Muscle layer of colon (tissue), 2 donors: ENCODE measurements around the gene IGF2.

ENCODE experiments used
- H3K27ac ChIP-seq: one replicate; pipeline ENCODE4 v1.7.0; 2013; ENCODE audit warnings: low read depth, mild to moderate bottlenecking, low read length, moderate library complexity
- H3K27me3 ChIP-seq, 2 donors: one replicate each; pipeline ENCODE4 v1.7.0; 2013; ENCODE audit warnings: low read length in 2 of 2, mild to moderate bottlenecking in 2 of 2; ENCODE audit not compliant: insufficient read depth in 2 of 2, control insufficient read depth in 1 of 2
- H3K36me3 ChIP-seq: one replicate; pipeline ENCODE4 v1.7.0; 2013; ENCODE audit warnings: mild to moderate bottlenecking, low read length; ENCODE audit not compliant: insufficient read depth
- H3K4me1 ChIP-seq: one replicate; pipeline ENCODE4 v1.7.0; 2013; ENCODE audit warnings: mild to moderate bottlenecking, low read length; ENCODE audit not compliant: insufficient read depth
- H3K4me3 ChIP-seq, 2 donors: one replicate each; pipeline ENCODE4 v1.7.0; 2013; ENCODE audit warnings: low read length in 2 of 2, low read depth in 1 of 2, mild to moderate bottlenecking in 1 of 2, moderate library complexity in 1 of 2
- H3K9ac ChIP-seq: one replicate; pipeline ENCODE4 v1.7.0; 2013; ENCODE audit warnings: low read length
- H3K9me3 ChIP-seq: one replicate; pipeline ENCODE4 v1.7.0; 2013; ENCODE audit warnings: mild to moderate bottlenecking, low read length
- donor health status: abdominal sarcoma.
- donor health status: Adenocarcinoma of cecum.

The IGF2 gene

GRCh38 chr11:2149460-2149859 lies 10.3 kb upstream of the IGF2 start:
- peaks cover 6% of the 10 kb centered on the region for H3K4me1 ChIP-seq
- H3K27me3 ChIP-seq, result peaks cover 34 to 54% of the 10 kb centered on the region in 2 donors
- no peaks in the 10 kb centered on the region for H3K36me3 ChIP-seq

DNA sequence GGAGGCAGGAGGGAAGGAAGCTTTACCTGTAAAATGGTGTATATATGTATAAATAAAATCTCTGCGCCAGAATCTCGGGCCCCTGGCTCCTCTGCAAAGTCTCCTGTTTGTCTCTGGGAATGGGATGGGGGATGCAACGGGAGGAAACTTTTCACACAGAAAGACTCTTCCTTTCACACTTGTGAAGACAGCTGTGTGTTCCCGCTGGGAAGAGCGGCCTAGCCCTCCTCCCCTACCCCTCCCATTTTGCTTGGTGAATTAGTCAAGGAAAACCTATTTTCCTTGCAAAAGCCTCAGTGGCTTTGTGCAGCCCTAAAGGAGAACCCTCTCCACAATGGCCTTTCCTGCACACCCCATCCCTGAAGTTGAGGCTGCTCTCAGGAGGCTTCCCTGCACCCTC lies 9.4 kb upstream of the IGF2 start:
- Histone ChIP-seq H3K4me1 (peaks cover 6% of the 10 kb centered on the region), H3K4me3 (no peak overlapping the region)

More at GRCh38 chr11:2149460-2149859, 10.3 kb upstream of the IGF2 start:
- Histone ChIP-seq H3K9me3 (no peaks in the 10 kb centered on the region), H3K4me3 (no peak overlapping the region), H3K9ac (no peak overlapping the region), H3K27ac (no peak overlapping the region)

GRCh38 chr11:2147391-2147790 lies 8.2 kb upstream of the IGF2 start:
- Histone ChIP-seq H3K27me3 (peaks cover 45 to 73% of the 10 kb centered on the region in 2 donors), H3K9me3 (no peaks in the 10 kb centered on the region), H3K4me1 (peaks cover 6% of the 10 kb centered on the region), H3K4me3 (no peak overlapping the region), H3K27ac (no peak overlapping the region), H3K36me3 (no peaks in the 10 kb centered on the region), H3K9ac (no peak overlapping the region)

More for the DNA sequence above, 9.4 kb upstream of the IGF2 start:
- Histone ChIP-seq H3K27me3 (peaks cover 36 to 63% of the 10 kb centered on the region in 2 donors), H3K9me3 (no peaks in the 10 kb centered on the region), H3K27ac (no peak overlapping the region), H3K36me3 (no peaks in the 10 kb centered on the region), H3K9ac (no peak overlapping the region)

DNA sequence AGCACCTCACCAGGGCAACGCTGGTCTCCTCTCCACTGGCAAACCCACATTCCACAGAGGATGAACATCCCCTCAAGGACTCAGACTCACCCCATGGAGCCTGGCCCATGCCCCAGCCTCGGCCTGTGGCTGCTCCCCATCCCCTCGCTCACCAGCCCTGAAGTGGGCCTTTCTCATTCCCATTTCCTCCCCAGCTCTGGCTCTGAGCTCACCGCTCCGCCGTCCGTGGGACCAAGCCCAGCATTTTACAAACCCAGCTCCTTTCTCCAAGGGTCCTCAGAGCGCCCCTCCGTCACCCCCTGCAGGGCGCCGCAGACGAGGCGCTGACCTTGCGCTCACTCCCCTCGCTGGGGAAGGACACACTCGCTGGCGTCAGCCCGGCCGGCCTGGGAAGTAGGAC lies 6.9 kb upstream of the IGF2 start:
- Histone ChIP-seq H3K36me3 (no peaks in the 10 kb centered on the region), H3K9me3 (no peaks in the 10 kb centered on the region), H3K27me3 (peaks cover 52 to 83% of the 10 kb centered on the region in 2 donors), H3K4me3 (no peak overlapping the region), H3K9ac (no peak overlapping the region), H3K27ac (no peak overlapping the region), H3K4me1 (no peaks in the 10 kb centered on the region)

DNA sequence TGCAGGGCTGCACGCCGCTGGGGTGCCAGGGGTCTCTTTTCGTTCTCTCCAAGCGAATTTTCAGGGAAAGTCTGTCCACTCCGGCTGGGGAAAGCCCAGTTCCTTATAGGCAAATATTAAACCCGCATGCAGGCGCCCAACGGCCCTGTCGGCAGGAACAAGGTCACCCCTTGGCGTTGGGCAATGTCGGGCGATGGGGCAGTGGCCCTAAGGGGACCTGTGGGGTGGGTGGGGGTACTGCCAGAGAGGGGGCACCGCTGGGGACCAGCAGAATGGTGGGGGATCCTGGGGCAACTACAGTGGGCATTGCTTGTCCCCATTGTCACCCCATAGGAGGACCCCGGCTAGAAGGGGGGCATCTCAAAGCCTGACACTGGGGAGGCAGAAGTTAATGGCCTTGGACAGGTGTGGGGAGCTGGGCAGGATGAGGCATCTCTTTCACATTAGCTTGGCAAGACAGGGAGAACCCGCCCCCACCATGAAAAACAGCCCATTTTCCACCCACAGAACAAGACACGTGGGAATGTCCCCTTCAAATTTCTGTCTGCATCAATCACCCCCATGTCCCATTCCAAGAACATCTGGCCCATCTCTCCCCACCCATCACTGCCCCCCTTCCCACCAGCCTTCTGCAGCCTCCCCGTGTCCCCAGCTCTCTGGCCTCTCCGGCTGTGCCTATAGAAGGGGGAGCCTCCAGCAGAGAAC lies 5.5 kb upstream of the IGF2 start:
- no peaks in the 10 kb centered on the region for H3K36me3 ChIP-seq
- H3K9ac ChIP-seq, result no peak overlapping the region
- H3K9me3 ChIP-seq, result no peaks in the 10 kb centered on the region
- no peak overlapping the region for H3K27ac ChIP-seq
- H3K4me3 ChIP-seq, result no peak overlapping the region
- peaks cover 56 to 87% of the 10 kb centered on the region in 2 donors for H3K27me3 ChIP-seq
- no peaks in the 10 kb centered on the region for H3K4me1 ChIP-seq

- Histone ChIP-seq H3K4me1 (no peaks in the 10 kb centered on the region), H3K9me3 (no peaks in the 10 kb centered on the region), H3K4me3 (no peak overlapping the region), H3K27ac (no peak overlapping the region), H3K27me3 (peaks cover 51 to 89% of the 10 kb centered on the region in 2 donors), H3K36me3 (no peaks in the 10 kb centered on the region), H3K9ac (no peak overlapping the region)
Observed at GRCh38 chr11:2143799-2144543, 4.8 kb upstream of the IGF2 start.

GRCh38 chr11:2143477-2143798 lies 4.2 kb upstream of the IGF2 start:
- peaks cover 48 to 91% of the 10 kb centered on the region in 2 donors for H3K27me3 ChIP-seq
- H3K4me1 ChIP-seq, result no peaks in the 10 kb centered on the region
- H3K4me3 ChIP-seq, result no peak overlapping the region
- no peak overlapping the region for H3K27ac ChIP-seq
- no peaks in the 10 kb centered on the region for H3K9me3 ChIP-seq
- no peak overlapping the region for H3K9ac ChIP-seq
- no peaks in the 10 kb centered on the region for H3K36me3 ChIP-seq

DNA sequence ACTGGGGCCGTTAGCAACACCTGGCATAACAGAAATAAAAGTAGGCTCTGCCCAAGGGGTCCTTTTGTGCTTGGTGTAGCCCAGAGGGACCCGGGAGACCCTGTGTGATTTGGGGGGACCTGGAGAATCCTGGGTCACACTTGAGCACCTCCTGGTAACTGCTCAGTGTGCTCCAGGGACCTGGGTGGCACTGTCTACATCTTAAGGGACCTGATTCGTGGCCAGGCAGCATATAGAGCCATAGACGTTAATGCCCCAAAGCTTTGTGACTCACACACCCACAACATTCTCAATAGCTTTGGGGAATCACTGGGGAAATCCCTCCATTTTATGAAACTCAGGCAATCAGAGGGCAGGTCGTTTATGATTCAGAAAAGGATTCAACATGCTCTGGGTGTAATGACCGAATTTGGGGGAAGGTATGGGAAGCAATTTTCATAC lies 3.6 kb upstream of the IGF2 start:
- Histone ChIP-seq H3K9me3 (no peaks in the 10 kb centered on the region), H3K4me3 (no peak overlapping the region), H3K9ac (no peak overlapping the region), H3K27me3 (peaks cover 48 to 90% of the 10 kb centered on the region in 2 donors), H3K27ac (no peak overlapping the region), H3K4me1 (no peaks in the 10 kb centered on the region), H3K36me3 (no peaks in the 10 kb centered on the region)

DNA sequence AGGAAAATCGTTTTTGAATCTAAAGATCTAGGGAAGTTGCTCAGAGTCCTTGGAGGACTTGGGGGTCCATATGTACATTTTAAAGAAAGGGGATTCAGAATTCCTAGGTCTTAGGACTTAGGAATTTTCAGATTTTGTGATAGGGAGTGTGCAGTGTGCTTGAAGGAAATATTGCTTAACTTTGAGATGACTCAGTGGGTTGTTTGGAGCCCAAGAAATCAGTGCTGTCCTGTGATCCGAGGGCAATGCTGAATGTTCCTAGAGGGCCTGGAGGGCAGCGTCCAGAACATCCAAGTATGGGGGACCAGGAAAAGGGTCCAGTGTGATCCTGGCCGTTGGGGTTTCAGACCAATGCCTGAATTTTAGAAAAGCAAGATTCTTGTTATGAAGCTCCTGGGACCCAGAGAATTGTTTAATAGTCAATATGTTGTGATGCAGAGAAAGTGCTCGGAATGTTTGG lies 3.1 kb upstream of the IGF2 start:
- Histone ChIP-seq H3K4me1 (peaks cover 4% of the 10 kb centered on the region), H3K36me3 (no peaks in the 10 kb centered on the region), H3K4me3 (no peak overlapping the region), H3K27ac (no peak overlapping the region), H3K9me3 (no peaks in the 10 kb centered on the region), H3K9ac (no peak overlapping the region), H3K27me3 (peaks cover 48 to 90% of the 10 kb centered on the region in 2 donors)

- Histone ChIP-seq H3K36me3 (no peaks in the 10 kb centered on the region), H3K9ac (no peak overlapping the region), H3K4me1 (peaks cover 4% of the 10 kb centered on the region), H3K27me3 (peaks cover 44 to 90% of the 10 kb centered on the region in 2 donors), H3K9me3 (no peaks in the 10 kb centered on the region), H3K27ac (no peak overlapping the region), H3K4me3 (no peak overlapping the region)
Observed at GRCh38 chr11:2140411-2141400, 1.5 kb upstream of the IGF2 start.
